Activated CD4-positive, alpha-beta T cell treated with anti-CD3 and anti-CD28 coated beads, Interleukin-2, amount 50 U/mL, for 1 hour (primary cell): ENCODE results near the gene THSD7A.

Experiments used
- DNase-seq: peaks from one replicate; pipeline ENCODE4 v3.0.0-alpha.2; 2020

The THSD7A gene

GRCh38 chr7:11701829-11702560 lies 130.0 kb downstream of the THSD7A start:
- no peak for DNase-seq

GRCh38 chr7:11699666-11700065 lies 132.3 kb downstream of the THSD7A start:
- DNase-seq, result no peak

- DNase-seq, result no peak
Measured at GRCh38 chr7:11698384-11698871, 133.6 kb downstream of the THSD7A start.

- DNase-seq, result no peak
Measured at GRCh38 chr7:11690395-11690794, 141.6 kb downstream of the THSD7A start.

- no peak for DNase-seq
Measured at GRCh38 chr7:11689096-11689495, 142.9 kb downstream of the THSD7A start.

GRCh38 chr7:11681461-11681860 lies 150.5 kb downstream of the THSD7A start:
- DNase-seq, result no peak

- DNase-seq, result no peak
Measured at GRCh38 chr7:11675163-11675562, 156.8 kb downstream of the THSD7A start.

GRCh38 chr7:11668727-11669126 lies 163.3 kb downstream of the THSD7A start:
- no peak for DNase-seq

GRCh38 chr7:11667810-11668185 lies 164.2 kb downstream of the THSD7A start:
- DNase-seq, result no peak

GRCh38 chr7:11667071-11667809 lies 164.8 kb downstream of the THSD7A start:
- DNase-seq, result no peak

GRCh38 chr7:11665357-11665756 lies 166.6 kb downstream of the THSD7A start:
- no peak for DNase-seq

GRCh38 chr7:11655642-11656041 lies 176.4 kb downstream of the THSD7A start:
- no peak for DNase-seq

- DNase-seq, result no peak
Measured at GRCh38 chr7:11655163-11655562, 176.8 kb downstream of the THSD7A start.

GRCh38 chr7:11650500-11650899 lies 181.5 kb downstream of the THSD7A start:
- no peak for DNase-seq

GRCh38 chr7:11650030-11650429 lies 182.0 kb downstream of the THSD7A start:
- DNase-seq, result no peak

- no peak for DNase-seq
Measured at GRCh38 chr7:11648980-11649379, 183.0 kb downstream of the THSD7A start.

GRCh38 chr7:11648101-11648500 lies 183.9 kb downstream of the THSD7A start:
- no peak for DNase-seq

- no peak for DNase-seq
Measured at GRCh38 chr7:11642841-11643240, 189.2 kb downstream of the THSD7A start.

- DNase-seq, result no peak
Measured at GRCh38 chr7:11642276-11642675, 189.7 kb downstream of the THSD7A start.

- no peak for DNase-seq
Measured at GRCh38 chr7:11638011-11638774, 193.8 kb downstream of the THSD7A start.

- no peak for DNase-seq
Measured at GRCh38 chr7:11636274-11636673, 195.7 kb downstream of the THSD7A start.

- DNase-seq, result no peak
Measured at GRCh38 chr7:11633310-11633709, 198.7 kb downstream of the THSD7A start.

- DNase-seq, result no peak
Measured at GRCh38 chr7:11630355-11630754, 201.6 kb downstream of the THSD7A start.

GRCh38 chr7:11625669-11626068 lies 206.3 kb downstream of the THSD7A start:
- no peak for DNase-seq
